KBM-7 (cell line): ENCODE data around the gene UFD1.
"Not testable (repeated sequence)": the region's sequence is repeated elsewhere in the genome, so short reads cannot be mapped to it uniquely, and the experiment has no call there.

Source experiments
- DNase-seq: peaks from one replicate; pipeline ENCODE4 v3.0.0-alpha.2; 2015
- in situ Hi-C: fragments of 300-500 bp; cut with MboI; formaldehyde crosslinking; loops from 2 replicates; pipeline ENCODE4 v1.14.3; 2020; ENCODE audit warnings: low sequenced_read_pairs, low pct_unique_long_range_greater_than_20kb, mixed read lengths

UFD1 gene

GRCh38 chr22:19436444-19437161 is 42.4 kb downstream of the UFD1 start:
- in situ Hi-C loops, DNase-seq: not testable (repeated sequence)

GRCh38 chr22:19434829-19435580 is 44.0 kb downstream of the UFD1 start:
- DNase-seq: no peak
- in situ Hi-C loops: no loop called here

GRCh38 chr22:19434401-19434800 is 44.6 kb downstream of the UFD1 start:
- DNase-seq: no peak
- in situ Hi-C loops: no loop called here

GRCh38 chr22:19432133-19432851 is 46.7 kb downstream of the UFD1 start, which contains the start of gene MRPL40:
Gene MRPL40 (plus strand): TSS chr22:19432545. CDS start chr22:19432555, 10 bp downstream.
- in situ Hi-C loops: no loop called here
- DNase-seq: peak; percentile 93

GRCh38 chr22:19431649-19432132 is 47.3 kb downstream of the UFD1 start, which contains the start of gene HIRA:
Gene HIRA (minus strand): TSS chr22:19431733. CDS start chr22:19431476, 257 bp downstream.
- in situ Hi-C loops: no loop called here
- peak; percentile 82 for DNase-seq

GRCh38 chr22:19430890-19431541 is 48.0 kb downstream of the UFD1 start:
- peak; percentile 35 for DNase-seq
- in situ Hi-C loops: no loop called here

- in situ Hi-C loops: no loop called here
Measured at GRCh38 chr22:19429950-19430889, 48.8 kb downstream of the UFD1 start.

GRCh38 chr22:19424186-19424500 is 54.9 kb downstream of the UFD1 start:
- DNase-seq: no peak
- in situ Hi-C loops: no loop called here

More at GRCh38 chr22:19429950-19430889, 48.8 kb downstream of the UFD1 start:
- DNase-seq: peak; percentile 66

GRCh38 chr22:19422440-19423301 is 56.3 kb downstream of the UFD1 start:
- DNase-seq: no peak
- in situ Hi-C loops: no loop called here

- in situ Hi-C loops: no loop called here
- DNase-seq: no peak
Measured at GRCh38 chr22:19420321-19420720, 58.7 kb downstream of the UFD1 start.

- in situ Hi-C loops: no loop called here
- peak; percentile 64 for DNase-seq
Measured at GRCh38 chr22:19419464-19420178, 59.4 kb downstream of the UFD1 start.

GRCh38 chr22:19419086-19419463 is 59.9 kb downstream of the UFD1 start:
- DNase-seq: peak; percentile 79

GRCh38 chr22:19412923-19413322 is 66.1 kb downstream of the UFD1 start:
- in situ Hi-C loops: no loop called here
- no peak for DNase-seq

More at GRCh38 chr22:19419086-19419463, 59.9 kb downstream of the UFD1 start:
- in situ Hi-C loops: no loop called here

GRCh38 chr22:19412478-19412877 is 66.5 kb downstream of the UFD1 start:
- no peak for DNase-seq
- in situ Hi-C loops: no loop called here

GRCh38 chr22:19411690-19412045 is 67.3 kb downstream of the UFD1 start:
- no peak for DNase-seq
- in situ Hi-C loops: no loop called here

GRCh38 chr22:19410941-19411689 is 67.9 kb downstream of the UFD1 start:
- DNase-seq: no peak
- in situ Hi-C loops: no loop called here
